GM04504 (cell line): ENCODE results near the gene GLRA2.

ENCODE experiments used
- DNase-seq: peaks from one replicate; pipeline ENCODE4 v3.0.0-alpha.2; 2012; ENCODE audit warnings: low read depth

GLRA2 gene

GRCh38 chrX:14529290-14529989, at the start of gene GLRA2:
GLRA2 (plus strand) TSS chrX:14529536; CDS start chrX:14530058, 522 bp downstream.
- DNase-seq = peak; percentile 8

DNA sequence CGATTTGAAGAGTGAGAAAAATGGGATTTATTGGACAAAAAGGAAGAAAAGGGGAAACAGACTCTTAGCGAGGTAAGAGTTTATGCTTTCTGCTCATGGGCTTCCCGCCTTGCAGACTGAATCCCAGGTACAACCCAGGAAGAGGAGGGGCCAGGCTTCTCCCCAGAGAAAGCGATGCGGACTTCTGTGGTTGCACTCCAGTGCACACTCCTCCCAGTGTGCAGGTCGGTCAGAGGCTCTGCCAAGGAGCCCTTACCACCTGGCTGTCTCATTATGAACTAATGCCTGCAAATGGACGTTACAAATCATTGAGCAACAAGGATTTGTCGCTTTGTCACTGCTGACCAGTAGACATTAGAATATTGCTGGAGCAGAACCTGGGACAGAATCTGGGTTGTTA, 39.9 kb upstream of the GLRA2 start:
- no peak for DNase-seq

DNA sequence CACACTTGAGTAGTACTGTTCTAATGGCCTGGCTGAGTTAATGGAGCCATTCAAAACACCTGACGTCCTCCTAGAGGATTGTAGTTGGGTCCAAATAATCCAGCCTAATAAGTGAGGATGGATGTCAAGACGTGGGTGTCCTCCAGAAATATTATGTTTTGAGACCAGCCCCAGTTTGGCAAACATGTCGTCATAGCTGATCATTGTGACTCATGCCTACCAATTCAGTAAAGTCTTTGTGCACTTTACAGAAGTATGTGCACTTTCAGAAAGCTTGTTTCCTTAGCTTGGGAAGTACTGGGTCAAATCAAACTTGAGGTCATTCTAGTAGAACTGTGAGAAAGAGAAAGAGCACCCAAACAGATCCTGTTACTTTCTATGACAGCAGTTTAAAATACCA, 37.6 kb upstream of the GLRA2 start:
- DNase-seq = no peak

- DNase-seq = no peak
Observed at GRCh38 chrX:14496674-14497073, 32.7 kb upstream of the GLRA2 start.

DNA sequence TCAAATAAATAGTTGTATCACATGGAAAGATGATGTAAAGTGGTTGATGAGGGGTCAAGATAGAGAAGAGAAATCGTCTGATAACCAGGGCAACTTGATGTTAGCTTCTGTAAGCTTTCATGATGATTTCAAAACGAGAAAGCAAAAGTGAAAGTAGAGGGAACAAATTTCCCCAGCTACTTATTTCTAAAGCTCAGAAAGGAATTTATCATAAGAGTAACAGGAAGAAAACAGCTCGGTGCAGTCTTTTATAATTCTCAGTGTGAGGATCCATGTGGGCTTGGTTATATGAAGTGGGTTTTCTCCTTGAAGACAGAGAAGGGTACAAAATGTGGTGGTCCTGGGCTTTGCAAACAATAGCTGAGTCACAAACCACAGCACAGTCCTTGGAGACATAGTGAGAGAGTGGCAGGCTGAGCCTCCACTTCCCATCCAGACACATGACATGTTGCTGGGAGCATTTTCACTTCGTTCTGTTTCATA, 32.1 kb upstream of the GLRA2 start:
- no peak for DNase-seq

- no peak for DNase-seq
Observed at GRCh38 chrX:14501327-14501726, 28.0 kb upstream of the GLRA2 start.

- no peak for DNase-seq
Observed at GRCh38 chrX:14504960-14505538, 24.3 kb upstream of the GLRA2 start.

- no peak for DNase-seq
Observed at GRCh38 chrX:14505648-14506047, 23.7 kb upstream of the GLRA2 start.

DNA sequence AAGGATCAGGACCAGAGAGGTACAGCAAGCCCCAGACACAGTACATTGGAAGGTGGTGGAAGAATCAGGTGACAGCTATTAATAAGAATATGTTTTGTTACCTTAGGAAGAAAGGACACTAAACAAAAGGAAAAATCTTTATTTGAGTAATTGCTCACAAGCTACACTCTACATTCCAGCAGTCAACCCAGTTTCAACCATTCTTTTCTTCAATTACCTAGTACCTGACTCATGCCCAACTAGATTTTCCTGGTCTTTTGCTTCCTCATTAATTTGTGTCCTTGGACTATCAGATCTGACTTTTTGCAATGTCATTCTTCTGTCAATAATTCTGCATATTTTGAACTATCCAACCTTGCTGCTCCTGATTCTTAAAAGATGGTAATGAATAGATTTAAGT, 22.5 kb upstream of the GLRA2 start:
- no peak for DNase-seq

DNA sequence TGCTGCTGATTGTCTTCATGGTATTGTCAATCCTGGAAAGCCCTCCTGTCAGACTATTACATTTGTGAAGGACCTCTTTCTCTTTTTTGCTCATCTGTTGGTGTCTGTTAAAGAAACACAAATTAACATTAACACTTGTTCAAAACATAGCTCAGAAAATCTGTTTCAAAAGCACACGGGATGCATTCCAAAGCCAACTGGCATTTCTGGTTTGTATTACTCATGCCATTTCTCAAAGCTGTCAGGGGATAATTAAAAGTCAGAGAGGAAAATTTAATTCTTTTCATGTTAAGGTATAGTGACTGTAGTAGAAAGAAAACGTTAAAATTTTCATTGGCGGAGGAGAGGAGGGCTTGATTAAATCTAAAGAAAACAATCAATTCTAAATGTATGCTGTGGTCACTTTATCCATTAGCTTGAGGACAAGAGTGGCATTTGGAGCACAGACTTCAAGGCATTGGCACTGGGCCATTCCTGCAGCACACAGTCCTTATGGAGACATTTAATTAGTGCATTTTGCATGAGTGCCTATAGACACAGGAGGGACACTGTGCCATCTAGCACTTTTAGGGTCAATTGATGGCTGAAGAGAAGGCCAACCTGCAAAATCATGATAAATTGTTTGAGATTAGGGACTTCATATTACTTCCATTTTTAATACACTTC, 21.2 kb upstream of the GLRA2 start:
- DNase-seq = no peak

DNA sequence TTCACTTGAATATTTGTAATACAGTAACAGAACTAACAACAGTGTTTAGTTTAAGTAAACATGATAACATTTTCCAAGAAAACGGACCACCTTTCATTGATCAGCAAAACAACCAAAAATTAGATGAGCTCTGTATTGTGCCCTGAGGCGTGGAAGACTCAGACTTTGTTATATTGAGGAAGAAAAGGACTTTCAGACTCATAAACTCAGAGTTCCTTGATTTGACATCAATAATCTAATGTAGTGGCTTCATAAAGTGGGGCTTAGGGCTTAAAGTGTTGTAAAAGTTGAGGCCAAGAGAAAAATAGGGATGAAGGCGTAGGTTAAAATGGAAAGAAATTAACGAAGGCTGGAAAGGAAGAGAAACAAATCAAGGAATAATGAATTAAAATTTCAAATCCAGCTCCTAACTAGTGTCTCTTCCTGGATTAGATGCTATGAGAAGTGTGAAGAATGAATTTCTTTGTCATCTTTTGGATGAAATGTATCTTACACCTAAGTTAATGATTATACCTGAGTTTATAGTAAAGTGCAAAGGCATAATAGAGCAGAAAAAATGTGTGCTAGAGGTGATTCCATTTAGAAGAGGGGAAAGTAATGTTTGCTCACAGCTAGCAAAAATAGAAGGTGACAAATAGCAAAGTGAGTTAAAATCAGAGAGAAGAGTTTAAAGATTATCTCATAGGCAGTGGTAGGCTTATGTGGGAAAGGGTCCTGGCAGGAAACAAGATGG, 19.8 kb upstream of the GLRA2 start:
- DNase-seq = no peak

GRCh38 chrX:14528629-14529289, 577 bp upstream of the GLRA2 start:
- DNase-seq = peak; percentile 45

GRCh38 chrX:14533867-14534266, 4.5 kb downstream of the GLRA2 start:
- DNase-seq = no peak

DNA sequence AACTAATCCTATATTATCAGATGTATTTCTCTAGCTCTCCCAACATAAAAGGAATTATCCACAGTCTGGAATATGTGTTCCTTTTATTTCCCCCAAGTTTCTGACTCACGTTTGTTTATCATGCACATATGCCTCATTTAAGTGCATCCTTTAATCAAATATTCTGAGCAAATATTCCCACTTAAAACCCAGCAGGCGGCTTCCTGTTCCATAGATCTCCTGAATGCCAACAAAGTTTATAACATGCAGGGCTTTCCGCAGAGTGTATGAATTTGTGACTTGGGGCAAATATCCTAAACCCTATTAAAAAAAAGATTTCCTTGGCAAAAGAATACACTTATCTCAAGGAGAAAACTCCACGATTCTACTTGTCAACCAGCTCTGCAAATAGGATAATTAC, 16.9 kb downstream of the GLRA2 start:
- no peak for DNase-seq

DNA sequence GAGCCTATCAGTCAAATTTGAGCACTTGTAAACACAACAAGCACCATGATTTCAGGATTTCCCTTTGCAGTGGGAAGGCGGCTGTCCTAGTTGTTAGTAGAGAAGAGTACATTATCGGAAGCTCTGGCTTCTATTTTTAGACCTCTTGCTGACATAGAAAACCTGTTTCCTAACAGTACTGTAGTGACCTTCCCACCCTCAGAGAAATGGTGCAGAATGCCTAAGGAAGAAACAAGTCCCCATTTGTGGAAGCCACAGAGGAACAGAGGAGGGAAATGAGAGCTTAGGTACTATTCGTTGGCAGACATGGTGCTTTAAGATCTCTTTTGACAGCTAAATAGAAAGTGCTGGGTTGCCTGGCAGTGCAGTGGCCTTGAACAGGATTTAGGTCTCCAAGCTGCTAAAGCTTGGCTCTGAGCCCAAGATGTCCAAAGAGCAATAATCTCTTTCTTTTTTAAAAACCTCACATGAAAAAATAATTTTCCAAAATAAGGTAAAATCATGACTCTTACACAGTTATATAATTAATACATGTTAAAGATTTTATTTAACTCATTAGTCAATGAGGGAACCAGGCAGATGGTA, 24.9 kb downstream of the GLRA2 start:
- DNase-seq = no peak

- DNase-seq = no peak
Observed at GRCh38 chrX:14564058-14564457, 34.7 kb downstream of the GLRA2 start.

DNA sequence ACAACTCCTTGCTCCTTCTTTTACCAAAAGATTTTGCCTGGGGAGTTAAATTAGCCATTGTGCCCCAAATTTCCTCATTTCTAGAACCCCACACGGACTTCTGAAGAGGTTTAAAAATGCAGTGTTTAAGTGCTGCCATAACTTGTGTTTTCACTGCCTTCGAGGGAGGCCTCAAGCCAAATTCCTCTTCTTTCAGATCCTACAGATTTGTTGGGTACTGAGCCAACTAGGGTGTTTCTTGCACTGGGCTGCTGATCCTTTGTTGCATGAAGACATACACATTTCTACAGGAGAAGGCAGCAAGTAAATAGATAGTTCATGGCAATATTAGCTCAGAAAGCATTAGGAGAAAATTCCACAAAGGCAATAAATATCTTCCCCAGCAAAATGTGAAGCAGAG, 43.8 kb downstream of the GLRA2 start:
- no peak for DNase-seq

DNA sequence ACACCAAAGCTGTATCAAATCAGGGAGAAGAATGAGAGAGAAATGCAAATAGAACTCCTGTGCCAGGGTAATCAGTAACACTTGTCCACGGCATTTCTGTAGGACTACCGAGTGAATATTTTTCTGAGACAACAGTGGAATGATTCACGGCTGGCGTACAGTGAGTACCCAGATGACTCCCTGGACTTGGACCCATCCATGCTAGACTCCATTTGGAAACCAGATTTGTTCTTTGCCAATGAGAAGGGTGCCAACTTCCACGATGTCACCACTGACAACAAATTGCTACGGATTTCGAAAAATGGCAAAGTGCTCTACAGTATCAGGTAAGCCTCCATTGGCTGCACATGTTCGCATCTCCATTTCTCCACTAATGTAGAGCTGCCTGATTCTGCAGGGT, 51.7 kb downstream of the GLRA2 start:
- DNase-seq = no peak

DNA sequence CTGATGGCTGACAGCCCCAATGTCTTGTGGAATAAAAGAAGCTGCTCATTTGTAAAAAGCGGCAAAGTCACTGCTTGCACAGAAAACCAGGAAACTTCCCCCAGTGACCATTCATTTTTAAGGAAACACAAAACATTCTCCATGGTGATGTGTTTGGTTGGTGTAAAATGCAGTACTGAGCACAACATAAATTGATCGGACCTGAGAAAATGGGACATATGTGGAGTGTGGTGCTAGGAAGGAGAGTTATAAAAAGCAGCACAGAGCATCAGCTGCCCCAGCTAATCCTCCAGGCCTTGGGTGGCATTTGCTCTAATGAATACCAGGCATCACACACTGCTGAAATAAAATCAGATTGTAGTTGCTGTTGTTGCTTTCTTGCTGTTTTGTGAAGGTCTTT, 55.2 kb downstream of the GLRA2 start:
- no peak for DNase-seq

DNA sequence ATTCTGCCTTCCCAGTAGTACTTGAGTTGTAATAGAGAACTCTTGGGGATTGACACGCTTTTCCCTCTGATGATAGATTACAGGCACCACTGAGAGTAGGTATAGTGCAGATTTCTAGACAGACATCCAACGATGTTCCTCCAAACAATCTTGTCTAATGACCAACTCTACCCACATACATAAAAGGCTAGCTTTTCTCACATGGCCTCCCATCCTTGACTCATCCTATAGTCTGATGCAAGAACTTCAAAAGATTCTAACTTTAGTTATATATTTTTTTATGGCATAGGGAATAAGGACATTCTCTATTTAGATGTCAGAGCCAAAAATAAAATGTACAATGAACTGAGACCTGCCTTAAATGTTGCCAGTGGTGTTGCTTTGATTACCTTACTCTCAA, 60.9 kb downstream of the GLRA2 start:
- DNase-seq = no peak

DNA sequence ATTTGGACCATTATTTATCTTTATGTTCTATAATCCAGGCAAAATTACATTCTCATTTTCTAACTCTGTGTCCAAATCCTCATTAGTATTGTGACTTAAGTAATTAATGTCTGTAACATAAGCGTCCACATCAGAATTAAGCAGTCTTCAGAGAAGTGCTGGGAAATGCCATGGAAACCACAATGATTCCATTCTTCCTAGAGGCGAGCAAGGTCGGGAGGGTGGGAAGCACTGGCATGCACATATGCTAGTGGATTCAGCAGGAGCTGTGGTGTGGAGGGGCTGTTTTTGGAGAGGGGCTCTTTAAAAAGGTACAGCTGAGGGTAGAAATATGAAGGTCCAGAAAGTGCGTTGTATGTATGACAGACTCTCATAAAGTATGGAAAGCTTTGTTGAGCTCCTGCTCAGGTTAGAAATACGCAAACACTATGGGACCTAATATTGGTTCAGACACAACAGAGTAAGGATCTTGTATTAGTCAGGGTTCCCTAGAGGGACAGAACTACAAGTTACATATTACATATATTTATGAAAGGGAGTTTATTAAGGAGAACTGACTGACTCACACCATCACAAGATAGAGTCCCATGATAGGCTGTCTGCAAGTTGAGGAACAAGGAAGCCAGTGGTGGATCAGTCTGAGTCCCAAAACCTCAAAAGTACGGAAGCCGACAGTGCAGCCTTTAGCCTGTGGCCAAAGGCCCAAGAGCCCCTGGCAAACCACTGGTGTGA, 61.5 kb downstream of the GLRA2 start:
- no peak for DNase-seq
